CD14-positive monocyte (primary cell): ENCODE measurements around the gene TRIM15. TPM values are rescaled to one million over a fixed set of nuclear protein-coding genes. Genes with fewer than 3 reads are reported as not detected.

Source experiments
- DNase-seq, 3 donors: peaks; one replicate each; pipeline ENCODE4 v3.0.0-alpha.2; 2011 to 2022
- H2AFZ ChIP-seq: 2 replicates; pipeline ENCODE4 v1.6.0; 2012; ENCODE audit warnings: mild to moderate bottlenecking, low read depth, low read length, inconsistent platforms; ENCODE audit not compliant: insufficient read depth, poor library complexity, severe bottlenecking
- H3K27ac ChIP-seq, 2 donors: 1 replicate in 1 of 2; 2 replicates in 1 of 2; pipeline ENCODE4 v1.5.1; 2012 to 2013; ENCODE audit warnings: low read length in 2 of 2, control low read depth in 1 of 2, inconsistent platforms in 1 of 2, low read depth in 1 of 2, mild to moderate bottlenecking in 1 of 2
- H3K27me3 ChIP-seq, 2 donors: one replicate each; pipeline versions ENCODE4 v1.6.0 to v1.6.1; 2011 to 2013; ENCODE audit warnings: low read length in 2 of 2; ENCODE audit not compliant: control insufficient read depth in 2 of 2, insufficient read depth in 2 of 2
- H3K36me3 ChIP-seq, 2 donors: replicated peaks in 1 of 2; 1 replicate in 1 of 2; 2 replicates in 1 of 2; pipeline versions ENCODE4 v1.5.1 to v1.6.1; 2012 to 2013; ENCODE audit warnings: low read length in 2 of 2, control low read depth in 1 of 2, inconsistent platforms in 1 of 2, mild to moderate bottlenecking in 1 of 2; ENCODE audit not compliant: insufficient read depth in 2 of 2, control insufficient read depth in 1 of 2
- H3K4me1 ChIP-seq, 2 donors: 1 replicate in 1 of 2; 2 replicates in 1 of 2; pipeline versions ENCODE4 v1.5.1 to v1.6.1; 2012 to 2013; ENCODE audit warnings: low read length in 2 of 2, control low read depth in 1 of 2, inconsistent platforms in 1 of 2, mild to moderate bottlenecking in 1 of 2, moderate library complexity in 1 of 2; ENCODE audit not compliant: insufficient read depth in 2 of 2, control insufficient read depth in 1 of 2
- H3K4me2 ChIP-seq: replicated peaks from 2 replicates; pipeline ENCODE3; 2012; ENCODE audit warnings: low read length, moderate library complexity, mild to moderate bottlenecking; ENCODE audit not compliant: poor library complexity, severe bottlenecking; ENCODE audit errors: extremely low read depth
- H3K4me3 ChIP-seq, 3 experiments: fragments of 200-600 bp in 1 of 3; sonication (generic) in 1 of 3; replicated peaks in 1 of 3; 1 replicate in 2 of 3; 2 replicates in 1 of 3; pipeline ENCODE4 v1.5.1; 2011 to 2013; ENCODE audit warnings: low read length in 3 of 3, mild to moderate bottlenecking in 3 of 3, control low read depth in 2 of 3, low read depth in 2 of 3, inconsistent platforms in 1 of 3, moderate library complexity in 1 of 3
- H3K79me2 ChIP-seq: 2 replicates; pipeline ENCODE4 v1.6.0; 2012; ENCODE audit warnings: mild to moderate bottlenecking, control low read depth, inconsistent platforms, low read length, moderate library complexity; ENCODE audit not compliant: insufficient read depth
- H3K9ac ChIP-seq: 2 replicates; pipeline ENCODE4 v1.6.0; 2017; ENCODE audit warnings: low read length, mild to moderate bottlenecking; ENCODE audit not compliant: insufficient read depth, poor library complexity, severe bottlenecking
- H3K9me3 ChIP-seq, 2 donors: replicated peaks in 1 of 2; 1 replicate in 1 of 2; 2 replicates in 1 of 2; pipeline versions ENCODE4 v1.5.1 to v1.6.1; 2012 to 2013; ENCODE audit warnings: low read length in 2 of 2, control low read depth in 1 of 2; ENCODE audit not compliant: control insufficient read depth in 1 of 2, insufficient read depth in 1 of 2
- H4K20me1 ChIP-seq: 2 replicates; pipeline ENCODE4 v1.6.0; 2012; ENCODE audit warnings: mild to moderate bottlenecking, low read length, control low read depth, moderate library complexity; ENCODE audit not compliant: insufficient read depth
- H3K27ac Mint-ChIP-seq, 7 donors: one replicate each; pipeline ENCODE4 v1.8.0; 2020; ENCODE audit warnings: mild to moderate bottlenecking in 7 of 7, mixed read lengths in 7 of 7, moderate library complexity in 6 of 7, inconsistent platforms in 2 of 7
- H3K27me3 Mint-ChIP-seq, 3 donors: one replicate each; pipeline ENCODE4 v1.8.0; 2021 to 2022; ENCODE audit warnings: low read depth in 3 of 3, mild to moderate bottlenecking in 3 of 3, mixed read lengths in 3 of 3, moderate library complexity in 3 of 3, inconsistent platforms in 1 of 3
- H3K36me3 Mint-ChIP-seq, 2 donors: one replicate each; pipeline ENCODE4 v1.8.0; 2020; ENCODE audit warnings: mixed read lengths in 2 of 2, inconsistent platforms in 1 of 2, mild to moderate bottlenecking in 1 of 2
- H3K4me1 Mint-ChIP-seq: one replicate; pipeline ENCODE4 v1.8.0; 2020; ENCODE audit warnings: mild to moderate bottlenecking, mixed read lengths
- H3K4me3 Mint-ChIP-seq, 2 donors: one replicate each; pipeline ENCODE4 v1.8.0; 2020; ENCODE audit warnings: mild to moderate bottlenecking in 2 of 2, mixed read lengths in 2 of 2, moderate library complexity in 1 of 2
- H3K9me3 Mint-ChIP-seq, 7 donors: one replicate each; pipeline ENCODE4 v1.8.0; 2020 to 2022; ENCODE audit warnings: mixed read lengths in 7 of 7, mild to moderate bottlenecking in 6 of 7, moderate library complexity in 6 of 7, inconsistent platforms in 2 of 7
- WGBS: methylation state at CpG from one replicate; pipeline ENCODE4 v1.1.5; 2013; ENCODE audit warnings: missing lambda C conversion rate; ENCODE audit not compliant: insufficient coverage; 5-methylcytosine and 5-hydroxymethylcytosine counted together
- intact Hi-C, 2 donors: fragments of 100-400 bp; cut with micrococcal nuclease; formaldehyde crosslinking; loops; one replicate each; pipeline versions ENCODE4 v1.15.0 to v1.15.1; 2023
- polyA plus RNA-seq, 3 donors: library from polyadenylated mRNA; depleted of rRNA in 1 of 3; unstranded in 2 of 3; stranded (reverse) in 1 of 3; fragments of 300-500 nt in 2 of 3; fragments of >200 nt in 1 of 3; fragmentation: Illumina TruSeq in 2 of 3; gene quantifications; 1 replicate in 2 of 3; 2 replicates in 1 of 3; pipeline ENCODE4 v1.2.3, GENCODE V29; 2012 to 2021
- TF ChIP-seq, protein P1 (sequence below): fragments of 200-600 bp; IDR thresholded peaks from one replicate; pipeline ENCODE4 v1.8.0; 2022; ENCODE audit warnings: antibody characterized with exemption, mild to moderate bottlenecking

TRIM15 gene
- polyA plus RNA-seq, 3 donors, result not detected

DNA sequence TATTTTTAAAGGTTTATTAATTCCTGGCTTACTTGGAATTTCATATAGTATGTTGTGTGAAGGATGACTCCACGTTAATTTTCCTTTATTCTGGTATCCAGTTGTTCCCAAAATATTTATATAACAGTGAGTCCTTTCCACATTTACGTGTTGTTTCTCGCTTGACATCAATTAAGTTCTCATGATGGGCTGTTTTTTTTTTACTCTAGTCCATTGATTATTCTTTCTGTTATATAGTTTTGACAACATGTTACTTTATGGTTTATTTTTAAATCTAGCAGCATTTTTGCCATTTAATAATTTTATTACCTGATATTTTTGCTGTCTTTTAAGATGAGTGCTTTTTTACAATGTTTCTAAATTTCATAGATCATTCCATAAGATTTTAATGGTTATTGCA lies 20.7 kb upstream of the TRIM15 start:
- no peaks in the 10 kb centered on the region for H3K4me1 ChIP-seq
- H3K9me3 Mint-ChIP-seq, result peaks cover 0 to 3% (median 0%) of the 10 kb centered on the region in 7 donors
- DNase-seq, result no peak
- TF ChIP-seq, protein P1, sequence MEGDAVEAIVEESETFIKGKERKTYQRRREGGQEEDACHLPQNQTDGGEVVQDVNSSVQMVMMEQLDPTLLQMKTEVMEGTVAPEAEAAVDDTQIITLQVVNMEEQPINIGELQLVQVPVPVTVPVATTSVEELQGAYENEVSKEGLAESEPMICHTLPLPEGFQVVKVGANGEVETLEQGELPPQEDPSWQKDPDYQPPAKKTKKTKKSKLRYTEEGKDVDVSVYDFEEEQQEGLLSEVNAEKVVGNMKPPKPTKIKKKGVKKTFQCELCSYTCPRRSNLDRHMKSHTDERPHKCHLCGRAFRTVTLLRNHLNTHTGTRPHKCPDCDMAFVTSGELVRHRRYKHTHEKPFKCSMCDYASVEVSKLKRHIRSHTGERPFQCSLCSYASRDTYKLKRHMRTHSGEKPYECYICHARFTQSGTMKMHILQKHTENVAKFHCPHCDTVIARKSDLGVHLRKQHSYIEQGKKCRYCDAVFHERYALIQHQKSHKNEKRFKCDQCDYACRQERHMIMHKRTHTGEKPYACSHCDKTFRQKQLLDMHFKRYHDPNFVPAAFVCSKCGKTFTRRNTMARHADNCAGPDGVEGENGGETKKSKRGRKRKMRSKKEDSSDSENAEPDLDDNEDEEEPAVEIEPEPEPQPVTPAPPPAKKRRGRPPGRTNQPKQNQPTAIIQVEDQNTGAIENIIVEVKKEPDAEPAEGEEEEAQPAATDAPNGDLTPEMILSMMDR, result no peak
- H3K27me3 ChIP-seq, result peaks cover 4 to 17% of the 10 kb centered on the region in 2 donors
- no peak overlapping the region for H3K9ac ChIP-seq
- H3K36me3 Mint-ChIP-seq, result no peaks in the 10 kb centered on the region
- H3K27ac ChIP-seq, result no peak overlapping the region
- no CpG with 5 or more reads among the region's 3 CpGs for WGBS
- H3K27me3 Mint-ChIP-seq, result peaks cover 18 to 37% (median 18%) of the 10 kb centered on the region in 3 donors
- no peaks in the 10 kb centered on the region for H3K36me3 ChIP-seq
- no peaks in the 10 kb centered on the region for H4K20me1 ChIP-seq
- no peaks in the 10 kb centered on the region for H3K79me2 ChIP-seq
- H3K9me3 ChIP-seq, result no peaks in the 10 kb centered on the region
- H3K4me1 Mint-ChIP-seq, result no peaks in the 10 kb centered on the region
- no peak overlapping the region for H3K4me3 ChIP-seq
- no peak overlapping the region for H3K4me2 ChIP-seq
- intact Hi-C loops, result no loop called here
- no peak overlapping the region for H3K27ac Mint-ChIP-seq
- no peak overlapping the region for H2AFZ ChIP-seq
- H3K4me3 Mint-ChIP-seq, result no peak overlapping the region

DNA sequence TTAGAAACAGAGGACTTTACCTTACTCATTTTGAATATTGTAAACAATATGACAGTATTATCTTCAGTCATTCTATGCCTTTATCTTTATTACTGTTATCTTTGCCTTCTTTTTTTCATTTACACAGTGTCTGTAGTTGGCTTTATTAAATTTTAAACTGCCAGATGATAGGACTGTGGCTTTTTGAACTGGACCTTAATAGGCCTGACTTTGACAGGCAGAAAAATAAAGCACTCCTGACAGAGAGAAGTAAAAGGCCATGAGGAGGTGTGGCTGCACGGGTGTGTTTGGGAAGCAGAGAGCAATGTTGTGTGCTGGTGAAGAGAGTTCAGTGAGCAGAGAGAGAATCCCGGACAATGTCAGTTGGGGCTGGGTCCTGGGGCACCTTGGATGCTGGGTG lies 19.6 kb upstream of the TRIM15 start:
- no peak overlapping the region for H3K4me2 ChIP-seq
- H3K4me1 ChIP-seq, result no peaks in the 10 kb centered on the region
- WGBS, result 94% methylated on average over 2 of the region's 2 CpGs
- intact Hi-C loops, result no loop called here
- Mint-ChIP-seq H3K27ac (no peak overlapping the region), H3K36me3 (no peaks in the 10 kb centered on the region), H3K9me3 (peaks cover 0 to 3% (median 0%) of the 10 kb centered on the region in 7 donors), H3K27me3 (peaks cover 16 to 33% (median 20%) of the 10 kb centered on the region in 3 donors), H3K4me3 (no peak overlapping the region), H3K4me1 (no peaks in the 10 kb centered on the region)
- no peak for DNase-seq
- H3K9ac ChIP-seq, result no peak overlapping the region
- no peak overlapping the region for H2AFZ ChIP-seq
- H3K79me2 ChIP-seq, result no peaks in the 10 kb centered on the region
- no peaks in the 10 kb centered on the region for H4K20me1 ChIP-seq
- no peaks in the 10 kb centered on the region for H3K36me3 ChIP-seq
- no peak overlapping the region for H3K4me3 ChIP-seq
- TF ChIP-seq, protein P1, result no peak
- H3K27me3 ChIP-seq, result peaks cover 4 to 17% of the 10 kb centered on the region in 2 donors
- H3K9me3 ChIP-seq, result no peaks in the 10 kb centered on the region
- no peak overlapping the region for H3K27ac ChIP-seq
